ENCODE data around the gene RHCE. TPM values are rescaled to one million over a fixed set of nuclear protein-coding genes. Genes with fewer than 3 reads are reported as not detected.

RHCE gene
- total and polyA plus RNA-seq, 2 of the 8 experiments (the other 6 are each of a cell fraction or from before 2014, with no cell fraction given): 0.23 to 0.50 TPM

GRCh38 chr1:25349606-25350005 lies 71.0 kb downstream of the RHCE start (continued):
- TF ChIP-seq E2F6 (IDR thresholded peaks at IDR 0.05) (no peak), KDM5A (IDR thresholded peaks at IDR 0.05; ENCODE audit: low read length) (no peak), CHD1 (IDR thresholded peaks at IDR 0.05; ENCODE audit: low read depth, low read length) (no peak), NRF1 (IDR thresholded peaks at IDR 0.05; ENCODE audit: low read depth, low read length) (no peak), TCF12 (IDR thresholded peaks at IDR 0.05; ENCODE audit: low read depth, low read length) (no peak), SAP30 (IDR thresholded peaks at IDR 0.05; ENCODE audit: insufficient read depth, insufficient replicate concordance, low read length) (no peak)

Measured in H1 (cell line).